Umbilical cord (tissue), 2 donors: Measurements from ENCODE around the gene IFRD1. TPM values are rescaled to one million over a fixed set of nuclear protein-coding genes. Genes with fewer than 3 reads are reported as not detected.
"Not testable (repeated sequence)": the region's sequence is repeated elsewhere in the genome, so short reads cannot be mapped to it uniquely, and the experiment has no call there.

ENCODE experiments used
- DNase-seq: peaks from one replicate; pipeline ENCODE4 v3.0.0-alpha.2; 2015; ENCODE audit warnings: low spot score
- total RNA-seq: library from RNA; depleted of rRNA; stranded (reverse); fragments of >200 nt; gene quantifications from one replicate; pipeline ENCODE4 v1.2.3, GENCODE V29; 2014; ENCODE audit warnings: low replicate concordance; ENCODE audit not compliant: insufficient read depth

Gene IFRD1
- total RNA-seq, 1 donor from 2014 or later, result 79.9 TPM

- DNase-seq, result no peak
These were observed 65.7 kb downstream of the IFRD1 start for GRCh38 chr7:112515989-112516388.

GRCh38 chr7:112516418-112516817, 66.2 kb downstream of the IFRD1 start:
- not testable (repeated sequence) for DNase-seq

GRCh38 chr7:112517487-112517886, 67.2 kb downstream of the IFRD1 start:
- DNase-seq, result no peak

- DNase-seq, result no peak
These were observed 70.5 kb downstream of the IFRD1 start for GRCh38 chr7:112520787-112521186.

GRCh38 chr7:112521942-112522341, 71.7 kb downstream of the IFRD1 start:
- DNase-seq, result no peak

- DNase-seq, result no peak
These were observed 73.6 kb downstream of the IFRD1 start for GRCh38 chr7:112523871-112524270.

Other genes starting within 250 kb of the IFRD1 start
- 7.7 TPM for gene DOCK4, start 244.1 kb upstream of the IFRD1 start, total RNA-seq
- 32.0 TPM for gene ZNF277, start 243.8 kb upstream of the IFRD1 start, total RNA-seq
- gene LSMEM1, start 30.5 kb downstream of the IFRD1 start, total RNA-seq, result 1.4 TPM